Smooth muscle cell (in vitro differentiated cells): Measurements from ENCODE around the gene CALCOCO1. TPM values are rescaled to one million over a fixed set of nuclear protein-coding genes. Genes with fewer than 3 reads are reported as not detected.

ENCODE experiments used
- DNase-seq: peaks from one replicate; lab custom pipeline; 2025; ENCODE audit not compliant: unreplicated experiment; lab: John Stamatoyannopoulos, UW
- H2AFZ ChIP-seq: fragments of 200-600 bp; sonication (generic); 2 replicates; pipeline ENCODE4 v1.6.0; 2016; ENCODE audit warnings: antibody characterized with exemption, low read depth, mild to moderate bottlenecking
- H3F3A ChIP-seq: fragments of 200-600 bp; sonication (generic); 2 replicates; pipeline ENCODE4 v1.6.0; 2017; ENCODE audit warnings: antibody characterized with exemption, low read depth
- H3K27ac ChIP-seq: fragments of 200-600 bp; sonication (generic); 2 replicates; pipeline ENCODE4 v1.5.1; 2016; ENCODE audit warnings: low read depth, mild to moderate bottlenecking
- H3K27me3 ChIP-seq: fragments of 200-600 bp; sonication (generic); 2 replicates; pipeline ENCODE4 v1.6.1; 2016; ENCODE audit warnings: low read depth, mild to moderate bottlenecking
- H3K36me3 ChIP-seq: fragments of 200-600 bp; sonication (generic); 2 replicates; pipeline ENCODE4 v1.5.1; 2016; ENCODE audit warnings: low read depth
- H3K4me1 ChIP-seq: fragments of 200-600 bp; sonication (generic); 2 replicates; pipeline ENCODE4 v1.5.1; 2016; ENCODE audit warnings: low read depth
- H3K4me2 ChIP-seq: fragments of 200-600 bp; sonication (generic); 2 replicates; pipeline ENCODE4 v1.6.0; 2016; ENCODE audit warnings: mild to moderate bottlenecking
- H3K4me3 ChIP-seq: fragments of 200-600 bp; sonication (generic); 2 replicates; pipeline ENCODE4 v1.5.1; 2016; ENCODE audit warnings: mild to moderate bottlenecking
- H3K79me2 ChIP-seq: fragments of 200-600 bp; sonication (generic); 2 replicates; pipeline ENCODE4 v1.6.0; 2016; ENCODE audit warnings: low read depth, mild to moderate bottlenecking
- H3K9ac ChIP-seq: fragments of 200-600 bp; sonication (generic); 2 replicates; pipeline ENCODE4 v1.6.0; 2016; ENCODE audit warnings: low read depth
- H3K9me3 ChIP-seq: fragments of 200-600 bp; sonication (generic); replicated peaks from 2 replicates; pipeline ENCODE4 v1.5.1; 2016; ENCODE audit warnings: low read depth
- H4K20me1 ChIP-seq: fragments of 200-600 bp; sonication (generic); 2 replicates; pipeline ENCODE4 v1.6.0; 2016; ENCODE audit warnings: low read depth
- CTCF ChIP-seq: fragments of 200-600 bp; sonication (generic); IDR thresholded peaks from 2 replicates; pipeline ENCODE4 v1.5.1; 2017; ENCODE audit warnings: borderline replicate concordance, mild to moderate bottlenecking, antibody characterized with exemption; ENCODE audit not compliant: insufficient read depth, poor library complexity, severe bottlenecking
- WGBS: methylation state at CpG from one replicate; pipeline ENCODE4 v1.1.7; 2016; ENCODE audit warnings: low lambda C conversion rate; 5-methylcytosine and 5-hydroxymethylcytosine counted together
- polyA plus RNA-seq: library from polyadenylated mRNA; unstranded; fragments of >200 nt; fragmentation: Nextera tagmentation; extraction: Ambion mirVana; gene quantifications from 2 replicates; pipeline ENCODE4 v1.2.1, GENCODE V29; 2016
- total RNA-seq: library from RNA; depleted of rRNA; stranded (reverse); fragments of >200 nt; gene quantifications from 2 replicates; pipeline ENCODE4 v1.2.3, GENCODE V29; 2014

The CALCOCO1 gene
- total and polyA plus RNA-seq, 2 experiments from 2014 or later: 46.5 to 52.0 TPM

DNA sequence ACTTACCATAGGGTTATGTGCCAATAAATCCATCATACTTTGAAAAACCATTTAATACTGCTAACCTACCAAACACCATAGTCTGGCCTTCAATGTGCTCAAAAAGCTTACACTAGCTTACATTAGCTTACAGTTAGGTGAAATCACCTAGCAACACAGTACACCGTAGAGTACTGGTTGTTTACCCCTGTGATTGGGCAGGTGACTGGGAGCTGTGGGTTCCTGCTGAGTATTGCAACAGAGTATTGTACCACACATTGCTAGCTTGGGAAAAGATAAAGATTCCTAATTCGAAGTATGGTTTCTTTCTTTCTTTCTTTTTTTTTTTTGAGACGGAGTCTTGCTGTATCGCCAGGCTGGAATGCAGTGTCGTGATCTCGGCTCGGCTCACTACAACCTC, 56.9 kb downstream of the CALCOCO1 start:
- Histone ChIP-seq H3K27me3 (no peaks in the 10 kb centered on the region), H3K4me1 (peaks cover 6% of the 10 kb centered on the region), H3K27ac (no peak overlapping the region), H3K9ac (no peak overlapping the region), H3K4me2 (no peak overlapping the region), H3K79me2 (peaks cover 17% of the 10 kb centered on the region), H3K4me3 (no peak overlapping the region), H3K9me3 (no peaks in the 10 kb centered on the region), H3K36me3 (peaks cover 21% of the 10 kb centered on the region), H4K20me1 (peaks cover 11% of the 10 kb centered on the region), H2AFZ (no peak overlapping the region), H3F3A (no peaks in the 10 kb centered on the region)
- TF ChIP-seq CTCF: no peak
- 93% methylated on average over 7 of the region's 7 CpGs for WGBS
- no peak for DNase-seq

- no peak overlapping the region for H3K4me3 ChIP-seq
- H3F3A ChIP-seq: no peaks in the 10 kb centered on the region
- no peak overlapping the region for H3K4me2 ChIP-seq
- DNase-seq: no peak
- WGBS: 100% methylated on average over 2 of the region's 2 CpGs
- no peak overlapping the region for H3K27ac ChIP-seq
- no peak overlapping the region for H2AFZ ChIP-seq
- TF ChIP-seq CTCF: no peak
- H3K4me1 ChIP-seq: no peaks in the 10 kb centered on the region
- H4K20me1 ChIP-seq: peaks cover 11% of the 10 kb centered on the region
- H3K9me3 ChIP-seq: no peaks in the 10 kb centered on the region
- H3K36me3 ChIP-seq: peaks cover 28% of the 10 kb centered on the region
- H3K27me3 ChIP-seq: no peaks in the 10 kb centered on the region
- no peaks in the 10 kb centered on the region for H3K79me2 ChIP-seq
- H3K9ac ChIP-seq: no peak overlapping the region
Observed at GRCh38 chr12:53667080-53667479, 60.2 kb downstream of the CALCOCO1 start.

DNA sequence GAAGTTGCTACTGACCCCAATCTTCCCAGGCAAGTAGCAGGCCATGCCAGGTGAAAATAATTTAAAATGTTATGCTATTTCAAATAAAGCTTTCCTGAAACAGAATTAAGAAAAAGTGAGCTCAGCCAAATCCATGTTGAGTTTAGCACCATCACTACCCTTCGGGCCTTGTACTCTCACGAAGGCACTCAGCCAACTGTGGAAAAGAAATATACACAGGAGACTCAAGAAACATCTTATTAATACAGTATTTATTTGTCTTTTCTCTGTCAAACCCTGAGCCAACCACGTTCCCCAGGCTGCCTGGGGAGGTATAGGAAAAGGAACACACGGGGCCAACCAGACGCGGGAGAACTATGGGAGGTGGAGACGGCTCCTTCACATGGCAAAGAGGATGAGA, 62.3 kb downstream of the CALCOCO1 start:
- no peak for TF ChIP-seq CTCF
- Histone ChIP-seq H2AFZ (no peak overlapping the region), H3K4me2 (no peak overlapping the region), H3F3A (no peaks in the 10 kb centered on the region), H3K27ac (no peak overlapping the region), H3K9me3 (no peaks in the 10 kb centered on the region), H3K36me3 (peaks cover 24% of the 10 kb centered on the region), H3K27me3 (no peaks in the 10 kb centered on the region), H3K79me2 (no peaks in the 10 kb centered on the region), H3K9ac (no peak overlapping the region), H4K20me1 (peaks cover 6% of the 10 kb centered on the region), H3K4me3 (no peak overlapping the region), H3K4me1 (peaks cover 6% of the 10 kb centered on the region)
- WGBS: 98% methylated on average over 7 of the region's 7 CpGs
- no peak for DNase-seq

GRCh38 chr12:53664191-53664590, 63.1 kb downstream of the CALCOCO1 start:
- 98% methylated on average over 5 of the region's 5 CpGs for WGBS
- H3K27me3 ChIP-seq: no peaks in the 10 kb centered on the region
- no peak overlapping the region for H2AFZ ChIP-seq
- H3K9me3 ChIP-seq: no peaks in the 10 kb centered on the region
- H3K4me3 ChIP-seq: no peak overlapping the region
- no peak for TF ChIP-seq CTCF
- H3F3A ChIP-seq: peaks cover 4% of the 10 kb centered on the region
- peaks cover 13% of the 10 kb centered on the region for H3K4me1 ChIP-seq
- H3K4me2 ChIP-seq: no peak overlapping the region
- H3K9ac ChIP-seq: no peak overlapping the region
- no peak for DNase-seq
- H3K27ac ChIP-seq: no peak overlapping the region
- H3K36me3 ChIP-seq: peaks cover 24% of the 10 kb centered on the region
- no peaks in the 10 kb centered on the region for H4K20me1 ChIP-seq
- no peaks in the 10 kb centered on the region for H3K79me2 ChIP-seq
